Measurements from ENCODE around the gene GSK3A. TPM values are rescaled to one million over a fixed set of nuclear protein-coding genes. Genes with fewer than 3 reads are reported as not detected.

The GSK3A gene
- total and polyA plus RNA-seq, 2 experiments from 2014 or later = 17.7 to 40.7 TPM

GRCh38 chr19:42197375-42197817, 45.0 kb downstream of the GSK3A start (continued):
- TF ChIP-seq ZNF462 (CRISPR knock-in tag; IDR thresholded peaks at IDR 0.05) (no peak), CREB1 (CRISPR knock-in tag; IDR thresholded peaks at IDR 0.05; ENCODE audit: low read depth) (no peak), STAT1 (IDR thresholded peaks at IDR 0.05; ENCODE audit: unreplicated experiment) (no peak), CTCF (conservative IDR thresholded peaks at IDR 0.05; ENCODE audit: low read depth in 2 of 2) (no peak), ZNF331 (CRISPR knock-in tag; IDR thresholded peaks at IDR 0.05; ENCODE audit: low read depth) (no peak), EZH2 (IDR thresholded peaks at IDR 0.05; ENCODE audit: low read depth, unreplicated experiment) (no peak)
- TF ChIP-seq, protein P1, sequence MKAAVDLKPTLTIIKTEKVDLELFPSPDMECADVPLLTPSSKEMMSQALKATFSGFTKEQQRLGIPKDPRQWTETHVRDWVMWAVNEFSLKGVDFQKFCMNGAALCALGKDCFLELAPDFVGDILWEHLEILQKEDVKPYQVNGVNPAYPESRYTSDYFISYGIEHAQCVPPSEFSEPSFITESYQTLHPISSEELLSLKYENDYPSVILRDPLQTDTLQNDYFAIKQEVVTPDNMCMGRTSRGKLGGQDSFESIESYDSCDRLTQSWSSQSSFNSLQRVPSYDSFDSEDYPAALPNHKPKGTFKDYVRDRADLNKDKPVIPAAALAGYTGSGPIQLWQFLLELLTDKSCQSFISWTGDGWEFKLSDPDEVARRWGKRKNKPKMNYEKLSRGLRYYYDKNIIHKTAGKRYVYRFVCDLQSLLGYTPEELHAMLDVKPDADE (IDR thresholded peaks at IDR 0.05) = no peak
